ENCODE results near the gene MPHOSPH8. TPM values are rescaled to one million over a fixed set of nuclear protein-coding genes. Genes with fewer than 3 reads are reported as not detected.
"Not testable (repeated sequence)": the region's sequence is repeated elsewhere in the genome, so short reads cannot be mapped to it uniquely, and the experiment has no call there.

MPHOSPH8 gene
- total RNA-seq, 4 donors from 2014 or later: 8.0 to 15.5 (median 13.4) TPM

GRCh38 chr13:19695428-19695827, 62.0 kb downstream of the MPHOSPH8 start:
- DNase-seq (no peak), ATAC-seq (no peak)
- no peak for TF ChIP-seq POLR2A (IDR thresholded peaks at IDR 0.05)
- no peak for TF ChIP-seq CTCF (IDR thresholded peaks at IDR 0.05 in 4 of 5, conservative IDR thresholded peaks at IDR 0.05 in 1 of 5)
- no peak overlapping the region for H3K27ac ChIP-seq
- in situ Hi-C loops (cut with MboI; ENCODE audit: low sequenced_read_pairs in 4 of 4) (no loop called here), intact Hi-C loops (cut with DNase I; ENCODE audit: low total_unique reads) (no loop called here)
- no peaks in the 10 kb centered on the region for H3K9me3 ChIP-seq
- no peak overlapping the region for H3K4me3 ChIP-seq
- no peaks in the 10 kb centered on the region for H3K27me3 ChIP-seq
- H3K4me1 ChIP-seq: no peaks in the 10 kb centered on the region
- H3K36me3 ChIP-seq: no peaks in the 10 kb centered on the region

- intact Hi-C loops (cut with DNase I; ENCODE audit: low total_unique reads): no loop called here
- DNase-seq (no peak), ATAC-seq (no peak)
- in situ Hi-C loops (cut with MboI; ENCODE audit: low sequenced_read_pairs in 4 of 4): no loop called here
- no peaks in the 10 kb centered on the region for H3K27me3 ChIP-seq
- H3K36me3 ChIP-seq: no peaks in the 10 kb centered on the region
- H3K27ac ChIP-seq: no peak overlapping the region
- TF ChIP-seq CTCF (IDR thresholded peaks at IDR 0.05 in 4 of 5, conservative IDR thresholded peaks at IDR 0.05 in 1 of 5): no peak
- TF ChIP-seq POLR2A (IDR thresholded peaks at IDR 0.05): no peak
- H3K9me3 ChIP-seq: no peaks in the 10 kb centered on the region
- H3K4me3 ChIP-seq: no peak overlapping the region
- no peaks in the 10 kb centered on the region for H3K4me1 ChIP-seq
These were observed 62.4 kb downstream of the MPHOSPH8 start for GRCh38 chr13:19695829-19696228.

GRCh38 chr13:19700963-19701362, 67.5 kb downstream of the MPHOSPH8 start:
- H3K27me3 ChIP-seq; H3K27ac ChIP-seq; DNase-seq; H3K4me1 ChIP-seq; H3K4me3 ChIP-seq; ATAC-seq; H3K9me3 ChIP-seq; intact Hi-C loops (cut with DNase I; ENCODE audit: low total_unique reads); H3K36me3 ChIP-seq: not testable (repeated sequence)
- in situ Hi-C loops (cut with MboI; ENCODE audit: low sequenced_read_pairs in 4 of 4): loop anchor here in 2 of 4 donors (10.0 kb wide), 1 partner anchor 496 kb away; no protein-coding TSS in a partner anchor

GRCh38 chr13:19701619-19702018, 68.2 kb downstream of the MPHOSPH8 start:
- intact Hi-C loops (cut with DNase I; ENCODE audit: low total_unique reads); H3K4me1 ChIP-seq; H3K27me3 ChIP-seq; DNase-seq; H3K9me3 ChIP-seq; H3K36me3 ChIP-seq; H3K4me3 ChIP-seq; ATAC-seq; H3K27ac ChIP-seq: not testable (repeated sequence)
- in situ Hi-C loops (cut with MboI; ENCODE audit: low sequenced_read_pairs in 4 of 4): loop anchor here in 2 of 4 donors (10.0 kb wide), 1 partner anchor 497 kb away; no protein-coding TSS in a partner anchor

GRCh38 chr13:19704256-19704655, 70.8 kb downstream of the MPHOSPH8 start:
- H3K9me3 ChIP-seq; H3K36me3 ChIP-seq; H3K27me3 ChIP-seq; ATAC-seq; DNase-seq; H3K27ac ChIP-seq; H3K4me3 ChIP-seq; H3K4me1 ChIP-seq; intact Hi-C loops (cut with DNase I; ENCODE audit: low total_unique reads): not testable (repeated sequence)
- in situ Hi-C loops (cut with MboI; ENCODE audit: low sequenced_read_pairs in 4 of 4): loop anchor here in 2 of 4 donors (10.0 kb wide), 1 partner anchor 499 kb away; no protein-coding TSS in a partner anchor

GRCh38 chr13:19709039-19709438, 75.6 kb downstream of the MPHOSPH8 start:
- in situ Hi-C loops (cut with MboI; ENCODE audit: low sequenced_read_pairs in 4 of 4): loop anchor here in 2 of 4 donors (10.0 kb wide), 1 partner anchor 504 kb away; no protein-coding TSS in a partner anchor

GRCh38 chr13:19709782-19710181, 76.3 kb downstream of the MPHOSPH8 start:
- in situ Hi-C loops (cut with MboI; ENCODE audit: low sequenced_read_pairs in 4 of 4): loop anchor here in 2 of 4 donors (10.0 kb wide), 1 partner anchor 505 kb away; no protein-coding TSS in a partner anchor
- H3K4me3 ChIP-seq; H3K36me3 ChIP-seq; intact Hi-C loops (cut with DNase I; ENCODE audit: low total_unique reads); H3K9me3 ChIP-seq; H3K27me3 ChIP-seq; H3K4me1 ChIP-seq; DNase-seq; H3K27ac ChIP-seq: not testable (repeated sequence)
- ATAC-seq: peak in 1 of 2 donors; percentile 60

More at GRCh38 chr13:19709039-19709438, 75.6 kb downstream of the MPHOSPH8 start:
- DNase-seq; H3K4me3 ChIP-seq; ATAC-seq; H3K27me3 ChIP-seq; intact Hi-C loops (cut with DNase I; ENCODE audit: low total_unique reads); H3K9me3 ChIP-seq; H3K27ac ChIP-seq; H3K36me3 ChIP-seq; H3K4me1 ChIP-seq: not testable (repeated sequence)

All from gastrocnemius medialis (tissue), 4 donors.